Heart left ventricle (tissue), 16 donors: Measurements from ENCODE around the gene CNGB1. TPM values are rescaled to one million over a fixed set of nuclear protein-coding genes. Genes with fewer than 3 reads are reported as not detected.

Experiments used
- ATAC-seq, 4 donors: fragments of 200-7000 bp; cut with Tn5 transposase; one replicate each; pipeline ENCODE4 v1.9.1; 2020 to 2022; ENCODE audit warnings: moderate library complexity in 4 of 4, mild to moderate bottlenecking in 3 of 4, moderate number of reproducible peaks in 1 of 4
- DNase-seq, 5 donors: peaks; one replicate each; pipeline ENCODE4 v3.0.0-alpha.2; 2020
- H3K27ac ChIP-seq, 12 donors: fragments of 200-600 bp; sonication (generic) in 4 of 12; one replicate each; pipeline versions ENCODE4 v1.5.0 to v1.8.0; 2016 to 2022; ENCODE audit warnings: mild to moderate bottlenecking in 2 of 12
- H3K27me3 ChIP-seq, 9 donors: fragments of 200-600 bp; sonication (generic) in 2 of 9; one replicate each; pipeline versions ENCODE4 v1.5.1 to v1.8.0; 2016 to 2022; ENCODE audit warnings: mild to moderate bottlenecking in 3 of 9
- H3K36me3 ChIP-seq, 9 donors: fragments of 200-600 bp; sonication (generic) in 2 of 9; one replicate each; pipeline versions ENCODE4 v1.5.0 to v1.8.0; 2018 to 2022; ENCODE audit warnings: mild to moderate bottlenecking in 2 of 9
- H3K4me1 ChIP-seq, 12 donors: fragments of 200-600 bp; sonication (generic) in 4 of 12; one replicate each; pipeline versions ENCODE4 v1.5.0 to v1.8.0; 2016 to 2022; ENCODE audit warnings: mild to moderate bottlenecking in 3 of 12
- H3K4me3 ChIP-seq, 12 donors: fragments of 200-600 bp; sonication (generic) in 4 of 12; one replicate each; pipeline versions ENCODE4 v1.5.0 to v1.8.0; 2017 to 2022; ENCODE audit warnings: mild to moderate bottlenecking in 9 of 12, moderate library complexity in 4 of 12
- H3K9me3 ChIP-seq, 12 donors: fragments of 200-600 bp; sonication (generic) in 4 of 12; one replicate each; pipeline versions ENCODE4 v1.5.0 to v1.8.0; 2016 to 2022; ENCODE audit warnings: mild to moderate bottlenecking in 1 of 12
- POLR2A ChIP-seq, 2 donors: fragments of 450-650 bp; IDR thresholded peaks; one replicate each; pipeline ENCODE4 v1.6.1; 2017; ENCODE audit warnings: antibody characterized with exemption in 2 of 2, mild to moderate bottlenecking in 2 of 2, moderate library complexity in 2 of 2
- WGBS, 4 donors: extraction: QIAGEN DNeasy Blood & Tissue Kit in 2 of 4; methylation state at CpG; one replicate each; pipeline versions ENCODE4 v1.1.5 to v1.1.7; 2013 to 2018; 5-methylcytosine and 5-hydroxymethylcytosine counted together
- intact Hi-C, 10 donors: fragments of 100-400 bp; cut with DNase I; formaldehyde crosslinking; loops; one replicate each; pipeline versions ENCODE4 v1.11.1 to v1.14.2; 2022
- polyA plus RNA-seq, 2 donors: library from polyadenylated mRNA; stranded (reverse); fragments of 200-250 nt; gene quantifications; one replicate each; pipeline ENCODE4 v1.2.3, GENCODE V29; 2013
- total RNA-seq, 9 donors: library from RNA; depleted of rRNA in 2 of 9; stranded (reverse); fragments of >200 nt in 2 of 9; fragmentation: NEBNext Ultra II Directional in 3 of 9; extraction: Animal tissue kit (Norgen Biotek cat#: 25700) in 3 of 9; gene quantifications; one replicate each; pipeline versions ENCODE4 v1.1.0 to v1.2.4, GENCODE V29; 2016 to 2023
- TF ChIP-seq, protein P1 (sequence below), 12 donors: fragments of 200-600 bp; sonication (generic) in 4 of 12; IDR thresholded peaks; one replicate each; pipeline versions ENCODE4 v1.5.0 to v1.8.0; 2018 to 2022; ENCODE audit warnings: antibody characterized with exemption in 12 of 12, mild to moderate bottlenecking in 5 of 12
- donor health status: ischemic (EF 13 %, LVEDD 7.1; RV severe dilation, severe dysfunction).
- donor health status: healthy with polysubstance abuse.
- donor health status: DM: no; HTN: yes; CAD: no.
- donor health status: DM: no; HTN: no; CAD: no.
- donor health status: ischemic (EF 25% LVEDD 6.9; RV normal size, moderate dysfunction).
- donor health status: ischemic (EF 25% LVEDD 5.7; RV mildly dilated, moderate dysfunction).
- donor health status: healthy.
- donor health status: DM: yes; HTN: yes; CAD: no.
- donor health status: ischemic (EF 35%, LVEDD 5.7; RV mildly dilated, moderate dysfunction).
- donor health status: nonischemic (EF 11% LVEDD 7.7; RV severe dilation, severe dysfunction).
- donor health status: DM: yes; HTN: yes; CAD: no.
- donor health status: PGD.
- donor health status: ischemic (EF 29% LVEDD 5.4; RV normal size, mild dysfunction).
- donor health status: nonischemic (EF 23%, LVEDD 6.1; RV moderate dilation, normal function).

The CNGB1 gene
- total and polyA plus RNA-seq, 11 donors = not detected

DNA sequence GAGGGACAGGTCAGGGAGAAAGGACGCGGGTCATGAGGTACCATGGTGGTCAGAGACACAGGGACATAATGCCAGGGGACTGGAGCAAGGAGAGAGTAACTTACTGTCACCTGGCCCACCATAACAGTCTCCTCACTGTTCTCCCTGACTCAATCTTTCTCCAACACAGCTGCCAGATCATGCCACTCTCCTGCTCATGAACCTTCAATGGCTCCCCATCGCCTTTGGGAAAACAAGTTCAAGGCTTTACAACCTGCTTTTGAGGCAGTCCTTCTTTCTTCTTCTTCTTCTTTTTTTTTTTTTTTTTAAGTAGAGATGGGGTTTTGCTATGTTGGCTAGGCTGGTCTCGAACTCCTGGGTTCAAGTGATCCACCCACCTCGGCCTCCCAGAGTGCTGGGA, 22.9 kb downstream of the CNGB1 start:
- Histone ChIP-seq H3K27ac (no peak overlapping the region), H3K9me3 (no peaks in the 10 kb centered on the region), H3K4me3 (no peak overlapping the region), H3K36me3 (no peaks in the 10 kb centered on the region), H3K4me1 (peaks cover 0 to 5% (median 0%) of the 10 kb centered on the region in 12 donors), H3K27me3 (peaks cover 0 to 6% (median 0%) of the 10 kb centered on the region in 9 donors)
- ATAC-seq (no peak), DNase-seq (no peak)
- TF ChIP-seq POLR2A (IDR thresholded peaks at IDR 0.05) = no peak
- TF ChIP-seq, protein P1, sequence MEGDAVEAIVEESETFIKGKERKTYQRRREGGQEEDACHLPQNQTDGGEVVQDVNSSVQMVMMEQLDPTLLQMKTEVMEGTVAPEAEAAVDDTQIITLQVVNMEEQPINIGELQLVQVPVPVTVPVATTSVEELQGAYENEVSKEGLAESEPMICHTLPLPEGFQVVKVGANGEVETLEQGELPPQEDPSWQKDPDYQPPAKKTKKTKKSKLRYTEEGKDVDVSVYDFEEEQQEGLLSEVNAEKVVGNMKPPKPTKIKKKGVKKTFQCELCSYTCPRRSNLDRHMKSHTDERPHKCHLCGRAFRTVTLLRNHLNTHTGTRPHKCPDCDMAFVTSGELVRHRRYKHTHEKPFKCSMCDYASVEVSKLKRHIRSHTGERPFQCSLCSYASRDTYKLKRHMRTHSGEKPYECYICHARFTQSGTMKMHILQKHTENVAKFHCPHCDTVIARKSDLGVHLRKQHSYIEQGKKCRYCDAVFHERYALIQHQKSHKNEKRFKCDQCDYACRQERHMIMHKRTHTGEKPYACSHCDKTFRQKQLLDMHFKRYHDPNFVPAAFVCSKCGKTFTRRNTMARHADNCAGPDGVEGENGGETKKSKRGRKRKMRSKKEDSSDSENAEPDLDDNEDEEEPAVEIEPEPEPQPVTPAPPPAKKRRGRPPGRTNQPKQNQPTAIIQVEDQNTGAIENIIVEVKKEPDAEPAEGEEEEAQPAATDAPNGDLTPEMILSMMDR (IDR thresholded peaks at IDR 0.05) = no peak
- intact Hi-C loops = no loop called here
- WGBS, 4 donors = 91 to 97% (median 93%) methylated on average over 5 of the region's 5 CpGs

DNA sequence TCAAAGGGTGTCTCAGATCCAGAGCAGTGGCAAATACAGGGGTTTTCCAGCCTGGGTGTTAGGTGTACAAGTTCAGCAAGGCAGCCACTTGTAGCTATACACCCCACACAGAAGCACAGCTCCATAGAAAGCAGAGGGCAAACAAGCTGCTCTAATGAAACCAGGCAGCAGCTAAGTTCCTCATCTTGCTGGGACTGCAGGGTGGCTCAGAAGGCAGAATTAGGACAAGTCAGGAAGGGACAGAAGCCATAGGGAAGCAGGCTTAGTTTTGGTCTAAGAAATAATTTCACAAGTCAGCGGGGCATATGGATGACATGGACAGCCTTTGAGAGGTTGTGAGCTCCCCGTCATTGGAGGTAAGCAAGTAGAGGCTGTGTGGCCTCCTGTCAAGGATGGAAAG, 23.7 kb downstream of the CNGB1 start:
- ATAC-seq = no peak
- Histone ChIP-seq H3K27ac (no peak overlapping the region), H3K36me3 (no peaks in the 10 kb centered on the region), H3K4me1 (peaks cover 0 to 5% (median 0%) of the 10 kb centered on the region in 12 donors), H3K27me3 (peaks cover 0 to 6% (median 0%) of the 10 kb centered on the region in 9 donors), H3K4me3 (no peak overlapping the region), H3K9me3 (no peaks in the 10 kb centered on the region)
- intact Hi-C loops = no loop called here
- WGBS, 4 donors = 87 to 92% (median 90%) methylated on average over 2 of the region's 2 CpGs
- DNase-seq = no peak
- TF ChIP-seq POLR2A (IDR thresholded peaks at IDR 0.05) = no peak
- TF ChIP-seq, protein P1 (IDR thresholded peaks at IDR 0.05) = no peak

DNA sequence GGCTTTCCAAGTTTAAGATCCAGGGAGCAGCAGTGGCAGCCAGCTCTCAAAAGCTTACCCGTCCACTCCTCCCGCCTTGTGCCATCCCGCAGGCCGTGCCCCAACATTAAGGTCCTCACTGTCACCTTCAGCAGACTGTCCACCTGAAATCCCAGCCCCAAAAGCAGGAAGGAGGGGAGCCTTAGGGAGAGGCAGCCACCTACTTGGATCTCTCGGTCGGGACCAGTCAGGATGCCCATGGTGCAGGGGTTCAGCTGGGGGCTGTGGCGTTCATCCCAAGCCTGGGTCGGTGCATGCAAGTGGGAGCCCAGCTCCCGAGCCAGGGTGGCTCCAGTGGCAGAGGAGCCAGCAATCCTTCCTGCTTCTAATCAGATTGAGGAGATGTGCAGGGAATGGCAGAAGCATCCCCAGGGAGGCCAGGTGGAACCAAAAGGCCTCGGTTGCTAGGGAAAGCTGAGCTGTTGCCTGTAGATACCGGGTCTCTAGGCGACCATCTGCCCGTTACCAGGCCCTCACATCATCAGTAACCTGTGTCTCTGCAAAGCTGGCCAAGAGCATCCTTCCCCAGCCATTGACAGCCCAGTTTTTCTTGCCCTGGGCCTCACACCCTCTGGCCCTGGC, 24.6 kb downstream of the CNGB1 start:
- Histone ChIP-seq H3K9me3 (no peaks in the 10 kb centered on the region), H3K27me3 (peaks cover 0 to 6% (median 0%) of the 10 kb centered on the region in 9 donors), H3K4me1 (peaks cover 0 to 9% (median 0%) of the 10 kb centered on the region in 12 donors), H3K27ac (no peak overlapping the region), H3K36me3 (no peaks in the 10 kb centered on the region), H3K4me3 (no peak overlapping the region)
- DNase-seq = no peak
- intact Hi-C loops = no loop called here
- 80 to 86% (median 84%) methylated on average over 13 of the region's 13 CpGs for WGBS, 4 donors
- no peak for ATAC-seq
- TF ChIP-seq, protein P1 (IDR thresholded peaks at IDR 0.05) = no peak
- no peak for TF ChIP-seq POLR2A (IDR thresholded peaks at IDR 0.05)

DNA sequence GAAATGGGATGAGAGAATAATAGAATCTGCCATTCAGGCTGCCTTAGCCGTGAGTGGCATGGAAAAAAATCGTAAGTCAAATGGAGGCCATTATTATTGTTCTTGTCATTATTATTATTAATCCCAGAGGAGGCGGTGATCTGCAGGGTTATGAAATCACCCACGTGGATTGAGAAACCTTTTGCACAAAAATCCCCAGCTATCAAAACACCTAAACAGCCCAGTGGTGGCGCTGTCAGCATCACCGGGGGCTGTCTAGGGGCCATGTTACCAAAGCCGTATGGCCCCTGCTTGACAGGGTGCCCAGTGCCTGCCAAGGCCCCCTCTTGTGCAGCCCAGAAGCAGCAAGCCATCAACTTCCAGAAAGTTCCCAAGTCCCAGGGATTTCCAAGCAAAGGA, 25.2 kb downstream of the CNGB1 start:
- intact Hi-C loops = no loop called here

More for the DNA sequence above, 25.2 kb downstream of the CNGB1 start:
- DNase-seq (no peak), ATAC-seq (no peak)
- Histone ChIP-seq H3K36me3 (no peaks in the 10 kb centered on the region), H3K27ac (no peak overlapping the region), H3K4me3 (no peak overlapping the region), H3K4me1 (peaks cover 0 to 15% (median 0%) of the 10 kb centered on the region in 12 donors), H3K9me3 (no peaks in the 10 kb centered on the region), H3K27me3 (peaks cover 0 to 6% (median 0%) of the 10 kb centered on the region in 9 donors)
- TF ChIP-seq, protein P1 (IDR thresholded peaks at IDR 0.05) = no peak
- no peak for TF ChIP-seq POLR2A (IDR thresholded peaks at IDR 0.05)
- 52 to 67% (median 57%) methylated on average over 7 of the region's 7 CpGs for WGBS, 4 donors
